Lung (tissue), 12 donors: Measurements from ENCODE around the gene FOXE1. TPM values are rescaled to one million over a fixed set of nuclear protein-coding genes. Genes with fewer than 3 reads are reported as not detected.

Experiments used
- ATAC-seq: fragments of 200-7000 bp; cut with Tn5 transposase; one replicate; pipeline ENCODE4 v1.9.1; 2020; ENCODE audit warnings: moderate number of reproducible peaks; ENCODE audit not compliant: insufficient read depth, low FRiP score
- DNase-seq, 3 donors: peaks; one replicate each; pipeline ENCODE4 v3.0.0-alpha.2; 2013 to 2017
- H3K27ac ChIP-seq, 2 donors: one replicate each; pipeline ENCODE4 v1.5.1; 2013; ENCODE audit warnings: mild to moderate bottlenecking in 2 of 2, moderate library complexity in 2 of 2, control low read depth in 1 of 2, inconsistent platforms in 1 of 2, low read depth in 1 of 2, low read length in 1 of 2
- H3K27me3 ChIP-seq, 3 donors: one replicate each; pipeline ENCODE4 v1.5.1; 2013; ENCODE audit warnings: low read length in 2 of 3; ENCODE audit not compliant: control insufficient read depth in 3 of 3, insufficient read depth in 3 of 3
- H3K36me3 ChIP-seq, 4 donors: one replicate each; pipeline ENCODE4 v1.5.1; 2013; ENCODE audit warnings: low read length in 4 of 4, mild to moderate bottlenecking in 1 of 4, moderate library complexity in 1 of 4; ENCODE audit not compliant: control insufficient read depth in 4 of 4, insufficient read depth in 4 of 4
- H3K4me1 ChIP-seq, 5 donors: one replicate each; pipeline ENCODE4 v1.5.1; 2013; ENCODE audit warnings: low read length in 5 of 5, mild to moderate bottlenecking in 2 of 5, moderate library complexity in 1 of 5; ENCODE audit not compliant: control insufficient read depth in 5 of 5, insufficient read depth in 5 of 5
- H3K4me3 ChIP-seq: one replicate; pipeline ENCODE4 v1.5.1; 2013; ENCODE audit warnings: mild to moderate bottlenecking, control low read depth, moderate library complexity
- H3K9ac ChIP-seq, 2 donors: one replicate each; pipeline ENCODE4 v1.5.1; 2013; ENCODE audit warnings: low read length in 2 of 2, control low read depth in 1 of 2; ENCODE audit not compliant: insufficient read depth in 1 of 2
- H3K9me3 ChIP-seq, 4 donors: one replicate each; pipeline ENCODE4 v1.5.1; 2013; ENCODE audit warnings: low read length in 3 of 4, mild to moderate bottlenecking in 1 of 4, moderate library complexity in 1 of 4; ENCODE audit not compliant: control insufficient read depth in 4 of 4, insufficient read depth in 3 of 4
- CTCF ChIP-seq: IDR thresholded peaks from 2 replicates; pipeline ENCODE4 v1.5.1; 2012; ENCODE audit warnings: mild to moderate bottlenecking; ENCODE audit errors: control extremely low read depth, extremely low read depth
- WGBS, 2 donors: extraction: QIAGEN DNeasy Blood & Tissue Kit; methylation state at CpG; one replicate each; pipeline ENCODE4 v1.1.7; 2013; 5-methylcytosine and 5-hydroxymethylcytosine counted together
- polyA plus RNA-seq, 2 donors: library from polyadenylated mRNA; stranded (reverse); fragments of 200-250 nt; gene quantifications; one replicate each; pipeline ENCODE4 v1.2.1, GENCODE V29; 2013
- total RNA-seq, 2 donors: library from RNA; depleted of rRNA in 1 of 2; stranded (reverse); fragments of >200 nt in 1 of 2; gene quantifications; one replicate each; pipeline ENCODE4 v1.2.1, GENCODE V29; 2014 to 2021
- donor health status: control.
- donor health status: control.
- donor health status: Bipolar disorder and iron deficiency.
- donor health status: healthy.
- donor health status: DM: yes; HTN: yes; CAD: no.

Gene FOXE1
- total and polyA plus RNA-seq, 4 donors = 0.06 to 0.14 (median 0.08) TPM; not detected in 1

- peaks cover 0 to 17% (median 0%) of the 10 kb centered on the region in 4 donors for H3K9me3 ChIP-seq
- H3K4me3 ChIP-seq = no peak overlapping the region
- TF ChIP-seq CTCF = no peak
- ATAC-seq (no peak), DNase-seq (no peak)
- peaks cover 19 to 83% (median 71%) of the 10 kb centered on the region in 3 donors for H3K27me3 ChIP-seq
- 18 to 19% methylated on average over 3 of the region's 3 CpGs for WGBS, 2 donors
- H3K36me3 ChIP-seq = no peaks in the 10 kb centered on the region
- H3K9ac ChIP-seq = no peak overlapping the region
- peaks cover 0 to 25% (median 7%) of the 10 kb centered on the region in 5 donors for H3K4me1 ChIP-seq
- H3K27ac ChIP-seq = no peak overlapping the region
Observed at GRCh38 chr9:97849980-97850379, 3.0 kb upstream of the FOXE1 start.

DNA sequence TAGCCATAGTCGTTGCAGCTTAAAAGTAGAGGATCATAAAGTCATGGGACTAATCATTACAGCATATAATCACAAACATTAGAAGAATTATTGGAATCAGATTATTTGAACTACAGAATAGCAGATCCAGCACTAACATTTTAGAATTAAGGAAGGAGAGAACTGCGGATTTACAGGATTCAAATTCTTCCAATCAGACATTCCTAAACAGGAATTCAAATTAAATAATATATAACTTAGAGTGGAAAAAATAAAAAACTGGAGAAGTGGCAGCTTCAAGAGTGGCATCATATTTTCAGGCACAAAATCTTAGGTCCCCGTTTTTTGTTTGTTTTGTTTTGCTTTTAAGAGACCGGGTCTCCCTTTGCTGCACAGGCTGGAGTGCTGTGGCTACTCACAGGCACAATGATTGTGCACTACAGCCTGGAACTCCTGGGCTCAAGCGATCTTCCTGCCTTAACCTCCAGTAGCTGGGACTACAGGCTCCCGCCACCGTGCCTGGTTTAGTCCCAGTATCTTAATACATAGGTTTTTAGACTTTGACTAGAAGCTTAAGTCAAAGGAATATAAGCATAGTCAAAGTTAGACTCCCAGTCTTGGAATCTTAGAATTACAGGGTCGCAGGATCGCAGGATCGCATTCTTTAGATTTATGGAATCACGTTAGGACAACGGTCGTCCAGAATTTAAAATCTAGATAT is 2.1 kb upstream of the FOXE1 start:
- WGBS, 2 donors = 17% methylated on average over 13 of the region's 13 CpGs

DNA sequence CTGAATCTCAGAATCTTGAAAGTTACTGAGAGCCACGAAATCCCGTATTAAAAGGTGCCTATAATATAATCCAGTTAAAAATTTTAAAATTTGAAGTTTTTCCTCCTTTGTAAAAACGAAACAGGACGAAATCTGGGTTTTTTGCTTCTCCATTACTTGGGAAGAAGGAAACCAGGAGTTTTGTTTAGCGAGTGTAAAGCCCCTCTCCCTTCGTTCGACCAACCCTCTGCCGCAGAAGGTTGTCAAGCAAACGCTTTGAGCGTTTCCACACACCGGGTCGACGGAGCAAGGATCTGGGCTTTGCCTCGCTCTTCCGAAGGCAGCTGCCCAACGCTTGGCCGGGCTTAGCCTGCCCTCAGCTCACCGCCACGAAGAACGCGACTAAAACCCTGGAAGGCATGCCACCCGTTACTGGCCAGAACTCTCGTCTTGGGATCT is 1.6 kb upstream of the FOXE1 start:
- Histone ChIP-seq H3K27me3 (peaks cover 16 to 88% (median 72%) of the 10 kb centered on the region in 3 donors), H3K4me3 (no peak overlapping the region), H3K4me1 (peaks cover 0 to 25% (median 7%) of the 10 kb centered on the region in 5 donors), H3K27ac (no peak overlapping the region), H3K9ac (no peak overlapping the region), H3K9me3 (peaks cover 0 to 16% (median 0%) of the 10 kb centered on the region in 4 donors), H3K36me3 (no peaks in the 10 kb centered on the region)
- WGBS, 2 donors = 7 to 8% methylated on average over 23 of the region's 23 CpGs
- ATAC-seq (no peak), DNase-seq (no peak)
- TF ChIP-seq CTCF = no peak

More for the DNA sequence above, 2.1 kb upstream of the FOXE1 start:
- peaks cover 0 to 19% (median 0%) of the 10 kb centered on the region in 4 donors for H3K9me3 ChIP-seq
- H3K4me3 ChIP-seq = no peak overlapping the region
- no peak overlapping the region for H3K9ac ChIP-seq
- no peaks in the 10 kb centered on the region for H3K36me3 ChIP-seq
- TF ChIP-seq CTCF = no peak
- DNase-seq = no peak
- peaks cover 0 to 25% (median 7%) of the 10 kb centered on the region in 5 donors for H3K4me1 ChIP-seq
- ATAC-seq = no peak
- no peak overlapping the region for H3K27ac ChIP-seq
- peaks cover 20 to 88% (median 72%) of the 10 kb centered on the region in 3 donors for H3K27me3 ChIP-seq
